Suppressor macrophage treated with lipopolysaccharide for 4 hours (primary cell): ENCODE measurements around the gene RRAS2.
"Not testable (repeated sequence)": the region's sequence is repeated elsewhere in the genome, so short reads cannot be mapped to it uniquely, and the experiment has no call there.

Experiments used
- DNase-seq: peaks from one replicate; pipeline ENCODE4 v3.0.0-alpha.2; 2020

Gene RRAS2

DNA sequence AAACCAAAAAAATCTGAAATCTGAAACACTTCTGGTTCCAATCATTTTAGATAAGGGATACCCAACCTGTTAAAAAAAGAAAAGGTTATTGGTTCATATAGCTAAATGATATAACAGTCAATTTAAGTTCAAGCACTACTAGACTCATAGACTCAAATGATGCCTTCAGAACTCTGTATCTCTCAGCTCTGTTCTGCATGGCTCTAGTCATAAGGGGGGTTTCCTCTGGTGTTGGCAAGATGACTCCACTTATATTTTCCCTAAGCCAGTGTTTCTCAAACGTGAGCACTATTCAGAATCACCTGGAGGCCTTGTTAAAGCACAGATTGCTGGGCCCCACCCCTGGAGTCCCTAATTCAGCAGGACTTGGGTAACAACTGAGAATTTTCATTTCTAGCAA is 11.5 kb upstream of the RRAS2 start:
- no peak for DNase-seq

DNA sequence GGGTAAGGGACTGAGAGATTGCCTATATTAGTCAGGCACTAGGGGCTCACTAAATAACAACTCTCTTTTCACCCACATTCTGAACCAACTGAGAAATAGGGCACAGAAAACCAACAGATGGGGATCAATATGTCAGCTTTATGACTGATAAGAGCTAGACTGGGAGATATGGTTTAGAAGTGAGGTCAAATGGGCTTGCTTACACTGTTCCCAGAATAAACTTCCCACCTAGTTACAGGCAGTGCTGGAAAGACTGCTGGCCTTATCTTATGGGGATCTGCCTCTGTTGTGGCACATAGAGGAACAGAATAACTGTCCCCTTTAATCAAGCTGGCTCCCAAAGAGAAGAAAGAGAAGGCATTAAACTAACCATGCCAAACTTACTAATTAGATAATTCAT is 10.6 kb upstream of the RRAS2 start:
- DNase-seq, result no peak

DNA sequence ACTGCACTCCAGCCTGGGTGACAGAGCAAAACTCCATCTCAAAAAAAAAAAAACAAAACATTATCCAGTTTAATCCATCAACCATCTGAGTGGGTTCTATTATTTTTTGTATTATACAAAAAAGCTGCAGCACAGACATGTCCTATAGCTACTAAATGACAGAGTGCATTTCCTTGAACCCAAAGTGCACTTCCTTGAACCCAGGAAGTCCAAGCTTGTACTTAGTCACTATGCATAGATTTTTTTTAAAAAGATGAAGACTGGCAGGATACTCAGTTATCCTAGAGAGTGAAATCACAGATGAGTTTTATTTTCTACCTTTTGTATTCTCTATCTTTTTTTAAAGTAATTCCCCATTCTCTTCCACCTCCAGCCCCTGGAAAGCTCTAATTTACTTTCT is 8.0 kb upstream of the RRAS2 start:
- DNase-seq, result no peak

DNA sequence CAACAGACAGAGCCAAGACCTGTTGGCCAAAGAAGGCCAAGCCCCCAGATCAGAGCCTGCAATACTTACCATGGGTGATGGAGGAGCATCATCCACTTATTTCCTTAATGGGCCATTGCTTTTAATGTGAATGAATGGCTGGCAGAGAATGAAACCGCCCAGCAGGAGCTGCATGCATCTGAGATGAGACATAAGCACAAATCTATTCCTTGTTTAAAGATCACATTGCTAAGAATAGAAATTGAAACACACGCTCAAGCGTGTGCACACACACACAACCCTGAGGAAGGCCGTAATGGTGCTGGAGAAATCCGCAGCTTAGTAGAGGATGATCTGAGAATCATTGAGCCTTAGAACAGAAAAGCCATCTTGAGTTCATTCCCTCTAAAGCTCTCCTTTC is 5.3 kb upstream of the RRAS2 start:
- no peak for DNase-seq

DNA sequence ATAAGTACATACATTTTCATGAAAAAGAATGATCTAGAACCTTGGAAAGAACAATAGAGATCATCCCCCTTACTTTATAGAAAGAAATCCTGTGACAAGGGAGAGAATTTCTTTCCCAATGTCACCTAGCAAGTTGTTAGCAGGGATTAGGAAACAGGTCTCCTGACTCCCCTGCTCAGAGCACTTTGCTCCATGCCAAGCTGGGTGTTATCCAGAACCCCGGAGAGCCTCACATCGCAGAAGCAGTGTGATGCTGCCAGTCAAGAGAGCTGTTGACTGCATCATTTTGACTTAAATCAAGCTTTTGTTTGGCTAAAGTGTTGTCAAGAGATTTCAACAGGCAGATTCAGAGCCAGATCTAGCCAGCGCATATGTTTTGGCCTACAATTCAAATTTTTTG is 3.6 kb upstream of the RRAS2 start:
- no peak for DNase-seq

DNA sequence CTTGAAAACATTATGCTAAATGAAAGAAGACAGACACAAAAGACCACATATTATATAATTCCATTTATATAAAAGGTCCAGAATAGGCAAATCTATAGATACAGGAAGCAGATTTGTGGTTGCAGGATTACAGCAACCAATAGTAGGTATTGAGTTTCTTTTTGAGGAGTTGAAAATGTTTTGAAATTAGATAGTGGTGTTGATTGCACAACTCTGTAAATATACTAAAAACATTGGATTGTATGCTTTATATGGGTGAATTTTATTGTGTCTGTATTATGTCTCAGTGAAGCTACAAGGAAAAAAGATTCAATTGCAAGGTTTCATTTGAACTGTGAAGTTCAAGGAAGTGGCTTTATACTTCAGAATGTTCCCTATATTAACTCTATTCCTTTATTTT is 3.0 kb upstream of the RRAS2 start:
- DNase-seq, result no peak

DNA sequence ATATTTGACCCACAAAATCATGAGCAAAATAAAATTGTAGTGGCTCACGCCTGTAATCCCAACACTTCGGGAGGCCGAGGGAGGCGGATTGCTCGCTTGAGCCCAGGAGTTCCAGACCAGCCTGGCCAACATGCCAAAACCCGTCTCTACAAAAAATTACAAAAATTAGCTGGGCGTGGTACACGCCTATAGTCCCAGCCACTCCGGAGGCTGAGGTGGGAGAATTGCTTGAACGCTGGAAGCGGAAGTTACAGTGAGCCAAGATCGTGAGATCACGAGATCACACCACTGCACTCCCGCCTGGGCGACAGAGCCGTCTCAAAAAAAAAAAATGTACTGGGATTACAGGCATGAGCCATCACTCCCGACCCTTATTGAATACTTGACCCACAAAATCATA is 2.0 kb upstream of the RRAS2 start:
- DNase-seq, result no peak

DNA sequence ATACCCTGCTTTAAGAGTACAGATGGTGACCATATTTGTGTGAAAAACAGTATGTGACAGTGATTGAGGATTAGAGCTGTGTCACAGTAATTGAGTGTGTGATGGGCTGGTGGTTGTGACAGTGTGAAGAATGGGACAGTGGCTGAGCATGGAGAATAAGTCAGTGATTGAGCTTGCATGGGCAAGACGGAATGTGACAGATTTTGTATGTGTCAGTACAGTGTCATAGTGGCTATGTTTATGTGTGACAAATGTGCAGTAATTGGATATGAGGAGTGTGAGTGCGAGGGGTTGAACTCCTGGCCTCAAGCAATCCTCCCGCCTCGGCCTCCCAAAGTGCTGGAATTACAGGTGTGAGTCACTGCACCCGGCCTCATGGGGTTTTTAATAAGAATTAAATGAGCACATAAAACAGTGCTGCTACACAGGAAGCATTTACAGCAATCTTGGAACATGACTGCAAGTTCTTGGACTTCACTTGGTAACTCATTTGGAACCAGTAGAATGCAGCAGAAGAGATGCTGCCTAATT is 583 bp upstream of the RRAS2 start:
- no peak for DNase-seq

DNA sequence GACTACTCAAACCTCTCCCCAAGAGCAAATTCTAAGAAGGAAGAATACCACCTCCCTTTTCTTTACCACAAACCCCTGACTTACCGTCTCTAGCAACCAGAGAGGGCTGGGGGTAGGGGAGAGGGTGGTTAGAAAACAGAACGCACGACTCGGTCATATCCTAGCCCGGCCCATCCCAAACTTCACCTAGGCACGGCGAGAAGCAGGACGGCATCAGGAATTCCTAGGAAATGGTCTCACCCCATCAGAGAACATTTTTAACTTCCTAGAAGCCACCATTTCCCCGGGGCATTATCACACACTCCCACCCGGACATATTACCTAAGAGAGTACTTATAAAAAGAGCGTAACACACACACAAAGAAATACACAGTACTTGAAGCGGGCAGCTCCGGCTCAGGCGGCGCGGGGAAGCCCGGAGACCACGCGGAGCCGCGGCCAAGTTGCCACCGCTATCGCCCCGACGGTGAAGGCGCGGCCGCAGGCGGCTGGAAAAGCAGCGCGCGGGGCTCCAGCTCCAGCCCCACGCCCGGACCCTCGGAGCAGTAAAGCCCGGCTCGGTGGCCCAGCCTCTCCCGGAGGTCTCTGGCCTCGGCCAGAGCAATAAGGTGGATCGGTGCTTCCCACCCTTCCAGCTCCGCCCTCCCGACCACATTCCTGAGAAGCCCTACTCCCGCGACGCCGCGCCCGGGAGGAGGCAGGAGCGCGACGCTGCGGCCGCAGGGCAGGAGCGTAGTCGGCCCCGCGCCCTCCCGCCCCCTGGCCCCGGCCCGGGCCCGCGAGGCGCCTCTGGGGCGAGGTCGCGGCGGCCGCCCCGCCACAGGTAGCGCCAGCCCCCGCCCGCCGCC is 878 bp downstream of the RRAS2 start:
- DNase-seq, result peak; percentile 10

DNA sequence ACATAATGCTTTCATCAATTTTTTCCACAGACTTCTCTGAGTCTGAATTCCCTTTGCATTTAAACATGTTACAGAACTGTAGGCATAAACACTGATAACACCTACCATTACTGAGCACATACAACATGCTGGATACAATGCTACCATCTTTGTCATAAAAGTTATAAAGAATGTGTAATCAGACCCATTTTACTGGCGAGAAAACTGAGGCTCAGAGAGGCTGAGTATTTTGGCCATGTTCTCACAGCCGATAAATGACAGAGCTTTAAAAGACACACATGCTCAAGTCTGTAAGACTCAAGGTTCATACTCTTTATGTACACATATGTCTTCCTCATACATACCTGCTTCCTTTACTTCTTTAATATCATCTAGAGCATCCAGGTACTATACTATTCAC is 2.6 kb downstream of the RRAS2 start:
- no peak for DNase-seq

DNA sequence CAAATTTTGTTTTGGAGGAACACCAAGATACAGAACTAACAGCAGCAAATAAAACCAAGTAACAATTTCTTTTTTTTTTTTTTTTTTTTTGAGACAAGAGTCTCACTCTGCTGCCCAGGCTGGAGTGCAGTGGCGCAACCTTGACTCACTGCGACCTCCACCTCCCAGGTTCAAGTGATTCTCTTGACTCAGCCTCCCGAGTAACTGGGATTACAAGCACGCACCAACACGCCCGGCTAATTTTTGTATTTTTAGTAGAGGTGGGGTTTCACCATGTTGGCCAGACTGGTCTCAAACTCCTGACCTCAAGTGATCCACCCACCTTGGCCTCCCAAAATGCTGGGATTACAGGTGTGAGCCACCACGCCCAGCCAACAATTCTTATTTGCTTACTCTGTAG is 4.4 kb downstream of the RRAS2 start:
- DNase-seq, result not testable (repeated sequence)

DNA sequence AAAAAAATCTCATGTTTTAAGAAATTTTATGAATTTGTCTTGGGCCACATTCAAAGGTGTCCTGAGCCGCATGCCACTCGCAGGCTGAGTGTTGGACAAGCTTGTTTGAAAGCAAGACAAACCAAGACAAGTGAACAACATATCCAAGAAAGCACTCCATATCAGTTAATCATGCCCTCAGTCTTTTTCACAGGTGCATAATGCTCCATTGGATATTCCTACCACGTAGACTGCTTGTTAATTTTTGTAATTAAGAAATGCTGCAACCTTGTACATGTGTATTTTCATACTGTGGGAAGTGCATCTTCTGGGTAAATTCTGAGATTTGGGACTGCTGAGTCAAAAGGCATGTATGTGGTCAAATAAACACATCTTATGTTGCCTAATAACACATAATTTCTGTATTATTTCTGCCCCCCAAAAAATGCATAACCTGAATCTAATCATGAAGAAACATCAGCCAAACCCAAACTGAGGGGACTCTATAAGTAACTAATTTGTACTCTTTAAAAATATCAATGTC is 8.2 kb downstream of the RRAS2 start:
- no peak for DNase-seq

DNA sequence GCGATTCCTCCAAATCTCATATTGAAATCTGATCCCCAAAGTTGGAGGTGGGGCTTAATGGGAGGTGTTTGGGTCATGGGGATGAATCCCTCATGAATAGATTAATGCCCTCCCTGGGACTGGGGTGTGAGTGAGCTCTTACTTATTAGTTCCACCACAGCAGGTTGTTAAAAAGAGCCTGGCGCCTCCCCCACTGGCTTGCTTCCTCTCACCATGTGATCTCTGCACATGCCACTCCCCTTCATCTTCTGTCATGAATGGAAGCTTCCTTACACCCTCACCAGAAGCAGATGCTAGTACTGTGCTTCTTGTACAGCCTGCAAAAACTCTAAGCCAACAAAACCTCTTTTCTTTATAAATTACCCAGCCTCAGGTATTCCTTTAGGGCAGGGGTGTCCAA is 8.8 kb downstream of the RRAS2 start:
- DNase-seq, result no peak

DNA sequence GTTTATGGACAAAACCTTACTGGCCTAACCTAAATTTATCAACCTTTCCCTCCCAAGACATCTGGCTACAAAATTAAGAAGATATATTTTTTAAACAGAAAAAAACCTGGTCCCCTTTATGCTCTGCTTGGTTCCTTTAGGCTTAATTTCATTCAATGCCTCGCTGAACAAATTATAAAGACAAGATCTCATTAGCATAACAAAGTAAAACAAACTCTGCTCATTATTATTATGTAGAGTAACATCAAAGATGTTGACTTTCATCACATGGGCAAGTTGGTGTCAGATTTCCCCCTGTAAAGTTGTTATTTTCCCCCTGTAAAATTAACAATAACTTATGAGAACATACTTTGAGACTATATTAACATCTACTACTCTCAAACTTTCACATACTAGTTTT is 11.0 kb downstream of the RRAS2 start:
- no peak for DNase-seq

DNA sequence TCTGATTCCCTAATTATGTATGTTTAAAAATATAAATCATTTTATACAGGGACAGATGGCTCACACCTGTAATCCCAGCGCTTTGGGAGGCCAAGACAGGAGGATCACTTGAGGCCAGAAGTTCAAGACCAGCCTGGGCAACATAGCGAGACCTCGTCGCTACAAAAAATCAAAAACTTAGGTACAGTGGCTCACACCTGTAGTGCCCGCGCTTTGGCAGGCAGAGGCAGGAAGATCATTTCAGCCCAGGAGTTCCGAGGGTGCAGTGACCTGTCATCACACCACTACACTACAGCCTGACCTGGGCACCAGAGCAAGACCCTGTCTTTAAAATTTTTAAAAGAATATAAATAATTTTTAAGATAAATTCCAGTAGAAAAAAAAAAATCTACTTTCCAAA is 11.5 kb downstream of the RRAS2 start:
- no peak for DNase-seq

DNA sequence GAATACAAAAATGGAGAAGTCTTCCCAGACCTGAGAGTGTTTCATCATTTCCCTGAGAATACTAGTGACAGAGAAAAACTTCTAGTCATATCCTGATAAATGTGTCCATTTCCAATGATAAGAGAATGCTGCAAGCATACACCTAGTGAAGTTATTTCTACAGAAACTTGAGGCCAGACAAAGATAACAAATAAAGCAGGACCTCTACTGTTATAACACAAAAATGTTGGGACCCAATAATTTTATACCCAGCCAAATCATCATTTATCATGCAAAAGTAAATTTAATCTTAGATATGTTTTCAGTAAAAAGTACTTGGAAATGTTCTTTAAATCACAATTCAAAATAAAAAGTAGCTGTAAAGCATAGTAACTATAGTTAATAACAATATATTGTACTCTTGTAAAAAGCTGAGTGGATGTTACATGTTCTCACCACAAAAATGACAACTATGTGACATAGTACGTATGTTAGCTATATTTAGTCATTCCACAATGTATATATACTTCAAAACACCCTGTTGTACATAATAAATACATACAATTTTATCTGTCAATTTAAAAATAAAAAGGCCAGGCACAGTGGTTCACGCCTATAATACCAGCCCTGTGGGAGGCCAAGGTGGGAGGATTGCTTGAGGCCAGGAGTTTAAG is 12.6 kb downstream of the RRAS2 start:
- no peak for DNase-seq

DNA sequence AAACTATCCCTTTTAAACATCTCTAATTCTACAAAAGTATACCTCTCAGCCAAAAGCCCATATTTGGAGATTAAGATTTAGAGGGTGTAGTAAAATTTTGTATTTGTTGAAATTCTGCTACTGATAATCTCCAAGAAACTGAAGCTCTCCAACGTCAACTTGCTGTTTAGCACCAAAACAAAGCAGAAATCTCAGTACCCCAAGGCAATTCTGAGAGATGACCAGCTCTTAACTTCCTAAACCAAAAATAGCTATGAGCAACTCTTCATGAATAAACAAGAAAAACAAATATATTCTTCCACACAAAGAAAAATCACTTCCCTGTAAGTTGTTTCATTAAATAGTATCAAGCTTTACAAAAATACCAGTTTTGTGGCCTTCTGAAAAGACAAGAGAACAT is 13.3 kb downstream of the RRAS2 start:
- no peak for DNase-seq

DNA sequence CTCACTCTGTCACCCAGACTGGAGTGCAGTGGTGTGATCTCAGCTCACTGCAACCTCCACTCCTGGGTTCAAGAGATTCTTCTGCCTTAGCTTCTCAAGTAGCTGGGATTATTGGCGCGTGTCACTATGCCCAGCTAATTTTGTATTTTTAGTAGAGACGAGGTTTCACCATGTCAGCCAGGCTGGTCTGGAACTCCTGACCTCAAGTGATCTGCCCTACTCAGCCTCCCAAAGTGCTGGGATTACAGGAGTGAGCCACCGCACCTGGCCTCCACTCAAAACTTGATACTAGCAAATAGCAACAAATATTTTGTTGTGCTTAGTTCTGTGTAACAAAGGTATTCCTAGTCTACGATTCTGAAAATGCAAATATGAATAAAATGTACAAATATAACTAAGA is 14.0 kb downstream of the RRAS2 start:
- DNase-seq, result not testable (repeated sequence)

DNA sequence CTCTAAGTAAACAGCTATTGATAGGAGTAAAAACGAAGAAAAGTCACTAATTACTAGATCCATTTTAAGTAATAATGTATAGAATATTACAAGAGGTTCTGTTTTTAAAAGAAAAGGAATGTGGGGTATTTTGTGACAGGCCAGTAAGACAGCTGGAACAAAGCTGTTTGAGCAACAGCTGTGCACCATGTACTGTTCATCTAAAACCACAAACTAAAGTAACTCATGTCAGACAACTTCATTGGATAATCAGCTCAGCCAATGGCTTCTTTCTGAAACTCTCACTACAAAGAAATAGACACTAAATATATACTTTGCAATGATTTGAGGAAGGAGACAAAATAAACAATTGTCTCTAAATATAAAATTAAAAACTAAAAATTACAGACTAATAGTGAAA is 16.1 kb downstream of the RRAS2 start:
- no peak for DNase-seq

DNA sequence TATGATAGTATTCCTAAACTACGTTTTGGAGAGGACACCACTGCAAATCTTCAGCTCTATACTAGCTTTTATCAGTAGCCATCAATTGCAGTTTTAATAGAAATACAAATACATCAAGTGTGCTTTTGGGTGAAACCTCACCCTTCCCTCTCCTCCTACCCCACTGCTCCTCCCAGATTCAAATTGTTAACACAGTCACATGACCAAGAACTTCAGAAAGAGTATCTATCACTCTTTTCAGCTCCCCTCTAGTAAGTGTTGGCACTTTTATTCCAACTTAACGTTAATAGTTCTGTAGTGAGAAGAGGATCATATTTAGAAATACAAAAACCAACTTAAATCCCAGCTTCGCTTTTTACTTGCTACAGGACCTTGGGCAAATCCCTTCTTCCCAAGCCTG is 17.0 kb downstream of the RRAS2 start:
- DNase-seq, result no peak

DNA sequence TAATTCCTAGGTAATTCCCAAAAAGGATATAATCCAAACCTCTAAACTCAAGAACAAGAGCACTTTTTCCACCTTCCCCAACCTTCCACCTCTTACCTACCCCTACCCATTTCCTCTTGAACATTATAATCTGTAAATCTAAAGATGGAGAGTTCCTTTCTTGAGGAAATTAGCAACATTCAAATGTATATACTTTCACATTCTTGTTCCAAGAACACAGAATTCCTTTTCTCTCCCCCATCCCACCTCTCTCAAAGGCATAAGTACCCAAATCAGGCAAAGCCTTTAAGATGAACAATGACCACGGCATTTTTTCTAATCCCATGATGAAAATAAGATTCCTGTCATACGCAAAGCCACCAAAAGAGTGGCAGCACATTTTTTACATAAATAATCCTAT is 18.3 kb downstream of the RRAS2 start:
- no peak for DNase-seq

DNA sequence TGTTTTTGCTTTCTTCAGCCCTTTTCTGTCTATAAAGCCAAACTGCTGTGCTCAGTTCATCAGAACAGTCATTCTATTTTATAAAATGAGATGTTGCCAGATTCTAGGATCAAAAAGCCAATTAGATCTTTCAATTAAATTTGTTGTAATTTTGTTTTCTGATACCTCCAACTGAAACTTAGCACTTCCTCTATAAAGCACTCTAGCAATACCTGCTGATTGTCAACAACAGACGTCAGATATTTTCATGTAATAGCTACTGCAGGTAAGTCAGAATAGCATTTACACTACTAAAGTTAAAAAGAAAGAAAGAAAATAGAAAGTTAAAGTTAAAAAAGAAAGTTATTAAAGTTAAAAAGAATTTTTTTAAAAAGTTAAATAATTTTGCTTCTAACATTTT is 19.6 kb downstream of the RRAS2 start:
- no peak for DNase-seq

DNA sequence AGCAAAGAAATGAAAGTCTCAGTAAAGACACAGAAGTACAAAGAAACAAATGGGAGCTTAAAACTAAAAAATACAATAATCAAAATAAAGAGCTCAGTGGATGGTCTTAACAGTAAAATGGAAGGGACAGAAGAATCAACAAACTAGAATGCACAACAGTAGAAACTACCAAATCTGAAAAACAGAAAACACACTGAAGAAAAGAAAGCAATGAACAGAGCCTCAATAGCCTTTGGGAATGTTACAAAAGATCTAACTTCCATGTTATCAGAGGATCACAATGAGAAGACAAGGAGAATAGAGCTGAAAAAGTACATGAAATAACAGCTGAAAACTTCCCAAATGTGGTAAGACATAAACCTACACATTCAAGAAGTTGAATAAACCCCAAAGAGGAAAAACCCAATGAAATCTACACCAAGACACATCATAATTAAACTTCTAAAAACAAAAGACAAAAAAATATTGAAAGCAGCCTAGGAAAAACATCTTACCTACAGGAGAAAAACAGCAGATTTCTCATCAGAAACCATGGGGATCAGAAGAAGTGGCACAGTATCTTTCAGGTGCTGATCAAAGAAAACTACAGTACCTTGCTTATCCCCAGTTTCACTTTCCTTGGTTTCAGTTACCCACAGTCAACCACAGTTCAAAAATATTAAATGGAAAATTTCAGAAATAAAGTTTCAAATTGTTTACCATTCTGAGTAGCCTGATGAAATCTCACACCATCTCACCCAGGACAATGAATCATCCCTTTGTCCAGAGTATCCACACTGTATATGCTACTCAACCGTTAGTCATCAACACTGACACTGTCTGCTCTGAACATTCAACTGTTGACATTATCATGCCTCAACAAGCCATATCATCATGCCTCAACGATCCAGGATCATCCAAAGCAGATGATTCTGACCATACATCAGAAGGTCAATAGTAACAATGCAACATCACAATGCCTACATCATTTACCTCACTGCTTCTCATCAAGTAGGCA is 22.2 kb downstream of the RRAS2 start:
- peak; percentile 84 for DNase-seq
